Neural cell (in vitro differentiated cells): ENCODE measurements around the gene SPARC. TPM values are rescaled to one million over a fixed set of nuclear protein-coding genes. Genes with fewer than 3 reads are reported as not detected.

ENCODE experiments used
- H2AFZ ChIP-seq: fragments of 200-600, 300-800 bp; sonication (generic), shearing (Covaris generic); 2 replicates; pipeline ENCODE4 v1.6.0; 2014; ENCODE audit warnings: low read depth, mild to moderate bottlenecking, antibody characterized with exemption, low read length, moderate library complexity
- H3F3A ChIP-seq: fragments of 200-600 bp; shearing (Covaris generic); 2 replicates; pipeline ENCODE4 v1.6.1; 2016; ENCODE audit warnings: mild to moderate bottlenecking, moderate library complexity, mixed read lengths, antibody characterized with exemption, low read length; ENCODE audit not compliant: insufficient read depth, poor library complexity, severe bottlenecking
- H3K27ac ChIP-seq: fragments of 200-600, 300-800 bp; sonication (generic), shearing (Covaris generic); 2 replicates; pipeline ENCODE4 v1.5.1; 2014; ENCODE audit warnings: mild to moderate bottlenecking, low read length, moderate library complexity
- H3K27me3 ChIP-seq: fragments of 300-800, 200-600 bp; sonication (generic), shearing (Covaris generic); 2 replicates; pipeline ENCODE4 v1.6.0; 2014; ENCODE audit warnings: mild to moderate bottlenecking, low read depth, low read length, moderate library complexity; ENCODE audit not compliant: insufficient read depth
- H3K36me3 ChIP-seq: fragments of 300-800, 200-600 bp; sonication (generic), shearing (Covaris generic); 2 replicates; pipeline ENCODE4 v1.5.1; 2014; ENCODE audit warnings: mild to moderate bottlenecking, antibody characterized with exemption, low read length, moderate library complexity; ENCODE audit not compliant: insufficient read depth
- H3K4me2 ChIP-seq: fragments of 300-800, 200-600 bp; sonication (generic), shearing (Covaris generic); 2 replicates; pipeline ENCODE4 v1.6.0; 2014; ENCODE audit warnings: mild to moderate bottlenecking, low read length
- H3K4me3 ChIP-seq: fragments of 300-800, 200-600 bp; sonication (generic), shearing (Covaris generic); 2 replicates; pipeline ENCODE4 v1.5.1; 2014; ENCODE audit warnings: mild to moderate bottlenecking, low read length, moderate library complexity
- H3K79me2 ChIP-seq: fragments of 200-600 bp; shearing (Covaris generic); replicated peaks from 2 replicates; pipeline ENCODE4 v1.6.0; 2014; ENCODE audit warnings: mild to moderate bottlenecking, low read length, moderate library complexity; ENCODE audit not compliant: insufficient read depth
- H3K9ac ChIP-seq: fragments of 300-800, 200-600 bp; sonication (generic), shearing (Covaris generic); 2 replicates; pipeline ENCODE4 v1.6.1; 2016; ENCODE audit warnings: mild to moderate bottlenecking, low read length, mixed read lengths
- H3K9me2 ChIP-seq: fragments of 200-600 bp; shearing (Covaris generic); 2 replicates; pipeline ENCODE4 v1.6.1; 2016; ENCODE audit warnings: mild to moderate bottlenecking, low read length, mixed read lengths; ENCODE audit not compliant: insufficient read depth
- H3K9me3 ChIP-seq: fragments of 200-600, 300-800 bp; sonication (generic), shearing (Covaris generic); 2 replicates; pipeline ENCODE4 v1.6.1; 2016; ENCODE audit warnings: mild to moderate bottlenecking, mixed run types, low read length, moderate library complexity, mixed read lengths
- H4K20me1 ChIP-seq: fragments of 200-600 bp; shearing (Covaris generic); 2 replicates; pipeline ENCODE4 v1.6.1; 2016; ENCODE audit warnings: mild to moderate bottlenecking, mixed run types; ENCODE audit not compliant: insufficient read depth
- CTCF ChIP-seq: fragments of 450-650 bp; IDR thresholded peaks from 2 replicates; pipeline ENCODE4 v1.5.1; 2014; ENCODE audit warnings: antibody characterized with exemption, mild to moderate bottlenecking, moderate library complexity; ENCODE audit not compliant: poor library complexity, severe bottlenecking
- EP300 ChIP-seq: fragments of 450-650 bp; conservative IDR thresholded peaks from 2 replicates; pipeline ENCODE4 v1.6.1; 2014; ENCODE audit warnings: antibody characterized with exemption, mild to moderate bottlenecking, moderate library complexity; ENCODE audit not compliant: poor library complexity, severe bottlenecking
- EZH2 ChIP-seq: fragments of 200-600, 300-800 bp; shearing (Covaris generic), sonication (generic); IDR thresholded peaks from 2 replicates; pipeline ENCODE4 v1.6.1; 2014; ENCODE audit warnings: antibody characterized with exemption, low read length, borderline replicate concordance, mild to moderate bottlenecking; ENCODE audit not compliant: insufficient read depth, poor library complexity, severe bottlenecking
- MXI1 ChIP-seq: fragments of 450-650 bp; conservative IDR thresholded peaks from 2 replicates; pipeline ENCODE4 v1.6.1; 2014; ENCODE audit warnings: antibody characterized with exemption, mild to moderate bottlenecking; ENCODE audit not compliant: poor library complexity, severe bottlenecking
- POLR2AphosphoS5 ChIP-seq: IDR thresholded peaks from 2 replicates; pipeline ENCODE4 v1.6.1; 2012
- RAD21 ChIP-seq: fragments of 450-650 bp; conservative IDR thresholded peaks from 2 replicates; pipeline ENCODE4 v1.6.1; 2014; ENCODE audit warnings: antibody characterized with exemption, mild to moderate bottlenecking, moderate library complexity
- REST ChIP-seq: IDR thresholded peaks from 2 replicates; pipeline ENCODE4 v1.6.1; 2012; ENCODE audit warnings: borderline replicate concordance
- SMC3 ChIP-seq: fragments of 450-650 bp; conservative IDR thresholded peaks from 2 replicates; pipeline ENCODE4 v1.6.1; 2014; ENCODE audit warnings: antibody characterized with exemption, mild to moderate bottlenecking, moderate library complexity; ENCODE audit not compliant: poor library complexity
- TAF1 ChIP-seq: IDR thresholded peaks from 2 replicates; pipeline ENCODE4 v1.6.1; 2012; ENCODE audit warnings: low read depth
- polyA plus RNA-seq: library from polyadenylated mRNA; depleted of rRNA; stranded (reverse); fragments of >200 nt; gene quantifications from 2 replicates; pipeline ENCODE4 v1.2.3, GENCODE V29; 2014

The SPARC gene
- polyA plus RNA-seq, 1 donor from 2014 or later, result 15.3 TPM

DNA sequence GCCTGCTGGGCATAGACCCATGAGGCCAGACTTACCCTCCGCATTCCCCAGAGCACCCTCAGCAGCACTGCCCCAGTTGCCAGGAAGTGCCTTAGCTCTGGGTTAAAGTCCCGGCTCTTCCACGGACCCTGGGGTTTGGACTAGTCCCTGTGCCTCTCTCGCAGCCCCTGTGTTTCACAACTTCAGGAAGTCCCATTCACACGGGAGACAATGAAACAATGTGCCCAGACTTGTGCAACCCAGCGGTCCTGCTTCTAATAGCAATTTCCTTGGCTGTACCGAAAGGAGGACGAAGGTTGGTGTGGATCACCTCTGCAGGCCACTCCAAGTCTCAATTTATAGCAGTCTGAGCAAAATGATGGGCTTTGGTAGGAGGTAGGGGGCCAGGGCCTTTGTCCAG is 53.8 kb downstream of the SPARC start:
- no peaks in the 10 kb centered on the region for H3F3A ChIP-seq
- no peak overlapping the region for H3K4me2 ChIP-seq
- no peaks in the 10 kb centered on the region for H3K79me2 ChIP-seq
- no peak overlapping the region for H2AFZ ChIP-seq
- H3K9ac ChIP-seq, result no peak overlapping the region
- H3K4me3 ChIP-seq, result no peak overlapping the region
- no peaks in the 10 kb centered on the region for H3K9me2 ChIP-seq
- H3K27me3 ChIP-seq, result no peaks in the 10 kb centered on the region
- no peaks in the 10 kb centered on the region for H3K9me3 ChIP-seq
- no peaks in the 10 kb centered on the region for H3K36me3 ChIP-seq
- no peak overlapping the region for H3K27ac ChIP-seq
- TF ChIP-seq TAF1 (no peak), RAD21 (no peak), MXI1 (no peak), EZH2 (no peak), CTCF (no peak), POLR2AphosphoS5 (no peak), REST (no peak), SMC3 (no peak), EP300 (no peak)
- H4K20me1 ChIP-seq, result no peaks in the 10 kb centered on the region

DNA sequence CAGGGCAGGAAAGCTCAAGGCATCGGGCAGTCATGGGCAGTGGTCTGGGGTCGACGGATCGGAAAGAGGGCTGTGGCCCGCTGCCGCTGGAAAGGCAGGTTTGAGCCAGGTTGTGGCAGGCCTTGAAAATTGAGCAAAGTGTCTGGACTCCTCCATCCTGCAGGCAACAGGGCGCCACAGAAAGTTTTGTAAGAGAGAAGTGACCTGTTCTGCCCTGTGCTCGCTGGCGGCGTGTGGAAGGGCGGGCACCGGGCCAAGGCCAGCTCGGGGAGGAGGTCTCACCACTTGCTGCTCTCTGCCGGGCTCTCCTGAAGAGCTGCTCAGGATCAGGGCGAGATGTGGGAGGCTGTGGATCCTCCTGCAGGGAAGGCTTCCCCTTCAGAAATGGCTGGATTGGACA is 54.2 kb downstream of the SPARC start:
- Histone ChIP-seq H3K27ac (no peak overlapping the region), H3K36me3 (no peaks in the 10 kb centered on the region), H3K4me3 (no peak overlapping the region), H3K4me2 (no peak overlapping the region), H3K9ac (no peak overlapping the region), H3K79me2 (no peaks in the 10 kb centered on the region), H3K9me3 (no peaks in the 10 kb centered on the region), H3F3A (no peaks in the 10 kb centered on the region), H3K9me2 (no peaks in the 10 kb centered on the region), H3K27me3 (no peaks in the 10 kb centered on the region), H4K20me1 (no peaks in the 10 kb centered on the region), H2AFZ (no peak overlapping the region)
- TF ChIP-seq EP300 (no peak), CTCF (no peak), RAD21 (no peak), EZH2 (no peak), SMC3 (no peak), REST (no peak), MXI1 (no peak), POLR2AphosphoS5 (no peak), TAF1 (no peak)
